HG02852 (cell line): ENCODE results near the gene HOXB3.
A peak's percentile ranks its signal among the peaks of the same experiment; 100 is the strongest.

Experiments
- ATAC-seq: cut with Tn5 transposase; IDR thresholded peaks from one replicate; pipeline ENCODE4 v1.9.1; 2021; ENCODE audit warnings: mild to moderate bottlenecking, moderate library complexity; ENCODE audit not compliant: unreplicated experiment

HOXB3 gene

GRCh38 chr17:48613862-48614694, 24.0 kb upstream of the HOXB3 start:
- no peak for ATAC-seq

- ATAC-seq = no peak
Observed at GRCh38 chr17:48612854-48613691, 23.0 kb upstream of the HOXB3 start.

- ATAC-seq = no peak
Observed at GRCh38 chr17:48612456-48612853, 22.4 kb upstream of the HOXB3 start.

DNA sequence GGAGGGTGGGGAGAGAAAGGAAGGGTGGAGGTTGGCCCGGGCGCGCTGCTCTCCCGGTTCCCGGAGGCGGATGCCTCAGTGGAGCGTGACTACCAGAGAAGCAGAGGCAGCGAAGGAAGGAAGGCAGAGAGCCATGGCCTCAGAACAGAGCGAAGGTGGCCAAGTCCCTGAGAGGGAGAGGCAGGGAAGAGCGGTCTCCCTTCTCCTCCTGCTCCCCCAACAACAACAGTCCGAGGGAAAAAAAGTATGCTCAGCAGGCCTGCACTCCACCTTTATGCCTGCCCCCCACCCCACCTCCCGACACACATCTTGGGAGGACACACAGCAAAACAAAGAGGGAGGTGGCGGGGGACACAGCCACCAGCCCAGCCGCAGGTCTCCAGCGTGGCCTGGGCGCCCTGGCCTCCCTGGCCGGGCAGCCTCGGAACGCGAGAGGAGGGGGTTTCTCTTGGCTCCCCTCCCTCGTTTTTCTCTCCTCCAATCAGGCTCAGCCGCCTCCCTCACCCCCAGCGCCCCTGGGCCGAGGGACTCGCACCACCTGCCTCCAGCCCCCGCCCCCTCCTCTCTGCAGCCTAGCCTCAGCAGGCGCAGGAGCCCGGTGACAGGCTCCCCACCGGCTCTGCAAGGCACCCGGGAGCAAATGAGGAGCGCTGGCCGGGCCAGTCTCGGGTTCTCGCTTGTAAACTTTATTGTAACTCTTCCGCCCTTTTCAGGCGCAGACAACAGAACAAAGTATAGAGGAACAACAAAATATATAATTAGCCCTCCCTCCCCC, 21.8 kb upstream of the HOXB3 start:
- no peak for ATAC-seq

DNA sequence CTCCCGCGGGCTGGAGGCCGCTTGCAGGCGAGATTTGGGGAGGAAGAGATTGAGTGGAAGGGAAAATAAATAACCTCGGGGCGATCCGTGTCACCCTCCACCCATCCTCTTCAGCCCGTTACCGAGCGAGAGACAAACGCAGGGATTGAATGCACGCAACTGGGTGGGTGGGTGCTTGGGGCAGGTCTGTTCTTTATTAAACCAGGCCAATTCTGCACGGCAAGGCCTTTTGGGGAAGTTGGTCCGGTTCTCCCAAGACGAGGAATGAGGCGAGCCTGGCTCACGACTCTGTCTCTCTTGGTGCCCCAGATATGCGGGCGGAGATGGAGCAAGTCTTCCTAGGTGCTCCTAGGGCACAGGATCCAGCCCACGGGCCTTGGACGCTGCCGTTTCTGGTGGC, 21.2 kb upstream of the HOXB3 start:
- ATAC-seq = no peak

DNA sequence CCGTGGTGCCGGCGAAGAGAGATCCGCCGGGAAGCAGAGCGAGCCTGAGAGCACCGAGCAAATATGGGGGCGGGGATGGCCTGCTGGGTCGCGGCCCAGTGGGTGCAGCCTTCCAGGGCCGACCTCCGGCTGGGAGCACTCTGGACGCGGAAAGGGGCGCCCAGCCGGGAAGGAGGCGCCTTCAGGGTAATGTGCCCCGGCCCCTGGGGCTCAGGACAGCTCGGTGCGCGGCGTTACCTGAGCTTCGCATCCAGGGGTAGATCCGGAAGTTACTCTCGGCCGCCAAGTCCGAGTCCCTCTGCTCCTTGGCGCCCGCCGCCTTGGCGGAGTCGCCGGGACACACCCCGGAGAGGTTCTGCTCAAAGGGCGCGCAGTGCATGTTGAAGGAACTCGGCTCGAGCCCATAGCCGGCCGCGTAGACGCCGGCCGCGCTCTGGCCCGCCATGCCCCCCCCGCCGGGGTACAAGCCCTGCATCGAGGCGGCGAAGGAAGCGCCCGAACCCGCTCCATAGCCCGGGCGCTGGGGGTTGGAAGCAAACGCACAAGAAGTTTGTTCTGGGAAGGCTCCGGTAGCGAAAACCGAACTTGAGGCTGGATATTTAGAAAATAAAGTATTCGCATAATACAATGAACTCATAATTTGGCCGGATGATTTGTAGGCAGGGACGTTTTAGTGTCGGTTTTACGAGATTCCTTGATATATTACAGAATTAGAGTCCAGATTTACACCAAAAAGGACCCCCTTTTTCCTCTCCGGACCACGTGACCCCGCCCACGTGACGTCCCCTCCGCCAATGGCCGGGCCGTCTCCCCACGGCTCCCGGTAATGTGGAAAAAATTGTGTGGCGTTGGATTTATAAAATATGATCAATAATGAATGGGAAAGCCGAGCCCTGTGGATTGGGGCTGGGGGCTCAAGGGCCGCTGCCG, 20.5 kb upstream of the HOXB3 start, which contains the start of gene HOXB7:
Gene HOXB7, minus strand, starts transcription at position 736 of the 930 bp plus-strand sequence. Its CDS starts 99 bp downstream, at position 637.
- peak; percentile 41 for ATAC-seq

DNA sequence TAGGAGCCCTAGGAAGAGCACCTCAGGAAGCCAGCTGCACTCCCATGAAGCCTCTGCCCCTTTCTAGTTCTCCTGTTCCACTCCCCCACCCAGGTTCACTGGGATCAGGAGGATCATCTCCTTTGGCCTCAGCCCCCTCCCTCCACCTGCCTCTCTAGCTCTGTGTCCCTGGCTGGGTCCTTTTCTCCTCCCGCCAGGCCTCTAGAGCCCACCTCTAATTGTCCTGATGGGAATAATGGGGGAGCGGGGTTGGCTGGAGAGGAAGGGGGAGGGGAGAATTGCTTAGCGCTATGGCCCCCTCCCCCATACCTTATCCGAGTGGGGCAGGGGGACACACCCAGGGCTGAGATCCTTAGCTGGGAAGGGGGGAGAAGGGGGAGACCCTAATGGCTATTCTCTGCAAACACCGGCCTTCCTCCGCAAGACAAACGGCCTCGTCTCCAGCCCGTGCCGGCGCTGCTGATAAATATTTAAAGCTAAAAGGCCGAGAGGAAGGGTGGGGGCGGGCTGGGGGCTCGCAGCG, 19.8 kb upstream of the HOXB3 start:
- ATAC-seq = no peak

- no peak for ATAC-seq
Observed at GRCh38 chr17:48609033-48609432, 19.0 kb upstream of the HOXB3 start.

GRCh38 chr17:48608494-48608834, 18.4 kb upstream of the HOXB3 start:
- no peak for ATAC-seq

GRCh38 chr17:48606892-48607614, 17.0 kb upstream of the HOXB3 start:
- ATAC-seq = no peak

- no peak for ATAC-seq
Observed at GRCh38 chr17:48605991-48606891, 16.2 kb upstream of the HOXB3 start.

DNA sequence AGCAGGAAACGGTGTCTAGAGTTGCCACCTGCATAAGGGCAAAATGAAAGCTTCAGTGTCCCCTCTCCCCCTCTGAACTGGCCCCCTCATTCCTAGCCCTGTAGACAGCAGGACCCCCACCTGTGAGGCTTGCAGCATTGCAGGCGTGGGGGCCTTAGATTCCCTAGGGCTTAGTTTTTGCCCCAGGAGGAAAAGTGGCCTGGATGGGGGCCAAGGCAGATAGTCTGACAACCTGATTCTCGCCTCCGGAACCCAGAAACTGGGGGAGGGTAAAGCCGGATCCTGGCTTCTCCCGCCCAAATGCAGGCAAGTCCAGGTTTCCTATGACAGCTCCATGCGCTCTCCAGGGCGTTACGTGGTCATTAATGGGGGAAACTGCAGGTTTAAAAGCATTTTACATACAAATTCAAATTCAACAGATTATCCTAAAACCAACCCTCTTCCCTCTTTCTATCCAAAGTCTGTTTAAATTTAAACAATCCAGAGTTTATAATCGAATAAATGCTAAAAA, 15.4 kb upstream of the HOXB3 start:
- no peak for ATAC-seq

DNA sequence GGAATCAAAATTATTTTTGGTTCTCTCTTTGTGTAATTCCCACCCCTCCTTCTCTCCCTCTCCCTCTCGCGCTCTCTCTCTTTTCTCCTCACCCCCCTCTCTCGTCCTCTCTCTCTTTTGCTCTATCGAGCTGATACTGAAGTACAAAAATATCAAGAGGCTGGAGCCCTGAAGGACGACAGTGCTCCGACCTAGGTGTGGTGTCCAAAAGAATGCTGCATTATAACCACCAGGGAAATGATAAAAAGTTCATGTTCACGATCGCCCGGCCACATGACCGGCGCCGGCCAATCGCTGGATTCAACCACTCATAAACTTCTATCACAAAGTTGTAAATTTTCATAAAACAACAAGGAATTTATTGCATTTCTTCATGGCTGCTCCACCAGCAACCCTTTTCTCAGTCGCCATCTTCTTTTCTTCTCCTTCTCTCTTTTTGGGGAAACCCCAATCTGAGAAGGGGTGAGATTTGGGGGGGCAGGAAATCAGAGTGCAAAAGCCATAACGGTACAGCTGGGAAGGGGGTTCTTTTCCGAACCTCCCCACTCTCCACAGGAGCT, 14.8 kb upstream of the HOXB3 start, which contains the start of gene HOXB6:
Gene HOXB6, minus strand, starts transcription at position 217 of the 560 bp plus-strand sequence. CDS start 6,836 bp downstream, outside the sequence.
- no peak for ATAC-seq

DNA sequence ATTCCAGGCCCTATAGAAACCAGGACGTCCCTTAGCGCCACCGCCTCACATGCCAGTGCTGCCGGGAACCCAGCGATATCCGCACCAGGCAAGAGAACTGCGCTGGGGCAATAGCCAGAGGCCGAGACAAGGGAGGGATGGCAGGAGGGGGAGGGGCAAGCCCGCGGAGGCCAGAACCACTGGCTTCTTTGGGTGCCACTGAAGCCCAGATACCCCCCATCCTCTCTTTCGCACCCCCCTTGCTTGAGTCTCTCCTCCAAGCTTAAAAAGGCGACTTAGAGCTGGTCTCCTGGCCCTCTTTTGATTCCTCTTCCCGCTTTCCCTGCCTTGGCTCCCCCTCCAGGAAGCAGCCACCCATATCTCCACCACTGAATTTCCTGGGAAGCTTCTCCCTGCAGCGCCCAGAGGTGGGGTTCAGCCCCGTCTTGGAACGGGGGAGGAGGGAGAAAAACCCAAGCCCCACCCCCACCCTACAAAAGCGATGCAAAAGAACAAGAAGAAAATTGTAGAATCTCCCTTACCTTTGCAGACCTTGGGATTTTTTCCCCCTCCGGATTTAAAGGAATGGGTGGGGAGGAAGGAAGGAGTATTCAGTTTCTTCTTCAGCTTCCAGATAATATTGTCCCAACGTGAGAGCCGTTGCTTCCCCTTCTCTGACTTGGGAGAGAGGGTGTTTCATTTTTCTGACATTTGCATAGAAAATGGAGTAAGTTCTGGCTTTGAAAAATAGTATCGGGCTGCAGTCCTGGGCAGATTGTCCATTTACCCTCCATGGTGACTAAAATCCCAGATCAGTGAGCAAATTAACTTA, 14.1 kb upstream of the HOXB3 start:
- no peak for ATAC-seq

DNA sequence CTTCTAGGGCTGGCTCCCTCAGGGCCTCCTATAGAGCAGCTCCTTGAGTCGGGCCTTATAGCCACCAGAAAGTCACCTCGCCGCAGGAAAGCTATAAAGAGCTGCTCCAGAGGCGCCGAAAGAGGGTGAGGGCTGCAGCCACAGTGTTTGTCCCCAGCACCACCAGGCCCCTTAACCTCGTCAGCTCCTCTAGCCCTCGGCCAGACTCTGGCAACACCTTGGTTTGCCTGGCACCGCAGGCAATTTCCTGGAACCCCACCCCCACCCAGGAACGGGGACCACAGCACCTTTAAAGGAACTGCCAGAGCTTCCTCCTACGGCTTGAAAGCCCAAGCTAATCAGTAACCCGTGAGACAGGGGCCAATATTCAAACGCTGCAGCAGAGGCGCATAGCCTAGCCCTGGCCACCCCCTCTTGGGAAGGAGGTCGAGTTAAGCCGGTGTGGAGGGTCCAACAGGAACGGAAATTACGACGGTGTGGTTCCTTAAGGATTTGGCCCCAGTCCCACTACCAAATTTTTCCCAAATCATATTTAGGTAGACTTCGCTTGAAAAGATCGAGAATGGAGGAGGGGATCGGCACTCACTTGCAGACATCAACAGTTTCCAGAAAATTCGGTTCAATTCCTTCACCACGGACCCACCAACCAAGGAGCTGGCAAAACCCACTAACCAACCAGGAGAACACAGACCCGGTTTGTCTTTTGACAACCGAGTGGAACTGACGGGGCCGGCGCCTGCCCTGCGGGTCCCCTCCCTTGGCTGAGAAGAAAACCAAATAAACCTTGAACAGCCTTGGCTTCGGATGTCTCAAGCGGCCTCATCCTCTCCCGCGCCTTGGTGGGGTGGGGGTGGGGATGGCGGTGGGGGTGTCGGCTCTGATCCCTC, 11.7 kb upstream of the HOXB3 start:
- ATAC-seq = no peak

DNA sequence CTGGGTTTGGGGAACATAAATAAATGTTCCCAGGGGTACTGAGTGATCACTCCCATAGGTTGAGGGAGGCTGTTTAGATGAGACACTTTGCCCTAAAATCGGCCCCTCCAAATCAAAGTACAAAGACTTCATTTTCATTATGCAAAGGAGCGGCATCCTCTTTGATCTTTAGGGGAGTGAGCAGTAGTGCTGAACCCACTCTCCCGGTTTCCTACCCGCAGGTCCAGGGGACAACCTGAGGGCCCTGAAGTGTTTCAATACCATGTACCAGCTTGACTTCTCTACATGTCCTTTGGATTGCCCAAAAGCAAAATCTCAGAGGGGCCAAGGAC, 11.1 kb upstream of the HOXB3 start:
- ATAC-seq = no peak
